ENCODE results near the gene FAM222A.
"Not testable (repeated sequence)": the region's sequence is repeated elsewhere in the genome, so short reads cannot be mapped to it uniquely, and the experiment has no call there.

The FAM222A gene

DNA sequence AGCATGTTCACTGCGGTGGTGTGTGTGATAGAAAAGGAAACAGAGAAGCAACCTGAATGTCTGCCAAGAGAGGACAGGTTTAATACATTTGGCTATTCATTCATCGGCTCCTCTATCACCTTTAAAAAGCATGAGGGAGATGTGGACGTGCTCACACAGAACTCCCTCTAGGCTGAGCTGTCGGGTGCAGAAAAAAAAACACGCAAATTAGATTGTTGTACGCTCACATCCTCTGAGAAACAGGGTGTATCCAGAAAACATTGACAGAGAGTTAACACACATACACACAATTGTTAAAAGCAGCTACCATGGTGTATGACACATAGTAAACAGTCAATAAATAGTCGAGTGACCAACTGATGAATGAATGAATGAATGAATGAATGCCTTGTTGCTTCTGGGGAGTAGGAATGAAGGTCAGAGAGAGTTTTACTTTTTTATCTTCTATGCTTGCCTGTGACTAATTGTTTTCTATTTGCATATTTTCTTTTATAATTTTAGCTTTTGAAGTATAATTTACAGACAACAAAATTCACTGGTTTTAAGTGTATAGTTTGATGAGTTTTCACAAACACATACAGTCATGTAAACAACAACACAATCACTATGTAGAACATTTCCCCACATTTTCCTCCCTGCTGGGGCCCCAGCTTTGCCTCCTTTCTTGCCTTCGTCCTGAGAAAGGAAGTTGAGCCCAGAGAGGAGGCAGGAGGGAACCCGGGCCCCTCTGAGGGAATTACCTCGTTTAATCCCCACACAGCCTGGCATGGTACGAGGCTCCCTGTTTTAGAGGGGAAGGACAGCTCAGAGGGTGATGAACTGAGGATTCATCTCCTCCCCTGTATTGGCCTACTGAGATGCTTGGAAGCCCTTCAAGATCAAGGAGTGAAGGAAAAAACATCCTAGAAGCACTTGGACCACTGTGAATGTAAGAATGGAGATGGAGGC, 19.7 kb upstream of the FAM222A start:
- DNase-seq (ENCODE audit: low read depth, low spot score): no peak

GRCh38 chr12:109694629-109695028, 19.0 kb upstream of the FAM222A start:
- DNase-seq (ENCODE audit: low read depth, low spot score): not testable (repeated sequence)

DNA sequence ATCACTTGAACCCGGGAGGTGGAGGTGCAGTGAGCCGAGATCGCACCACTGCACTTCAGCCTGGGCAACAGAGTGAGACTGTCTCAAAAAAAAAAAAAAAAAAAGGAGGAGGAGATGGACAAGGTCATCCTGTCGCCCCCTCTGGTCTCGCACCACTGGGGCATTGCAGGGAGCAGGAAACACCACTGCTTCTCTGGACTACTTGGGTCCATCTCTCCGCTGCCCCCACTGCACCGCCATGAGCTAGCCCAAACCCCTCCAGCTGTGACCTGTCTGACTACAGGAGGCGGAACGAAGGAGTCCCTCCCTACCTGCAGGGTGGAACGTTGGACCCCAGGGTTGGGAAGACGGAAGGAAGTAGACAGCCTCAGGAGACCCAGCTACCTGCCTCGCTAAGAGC, 18.2 kb upstream of the FAM222A start:
- no peak for DNase-seq (ENCODE audit: low read depth, low spot score)

- DNase-seq (ENCODE audit: low read depth, low spot score): no peak
These were observed 17.6 kb upstream of the FAM222A start for GRCh38 chr12:109695961-109696461.

- DNase-seq (ENCODE audit: low read depth, low spot score): no peak
These were observed 16.9 kb upstream of the FAM222A start for GRCh38 chr12:109696485-109697269.

GRCh38 chr12:109697270-109697553, 16.4 kb upstream of the FAM222A start:
- DNase-seq (ENCODE audit: low read depth, low spot score): no peak

DNA sequence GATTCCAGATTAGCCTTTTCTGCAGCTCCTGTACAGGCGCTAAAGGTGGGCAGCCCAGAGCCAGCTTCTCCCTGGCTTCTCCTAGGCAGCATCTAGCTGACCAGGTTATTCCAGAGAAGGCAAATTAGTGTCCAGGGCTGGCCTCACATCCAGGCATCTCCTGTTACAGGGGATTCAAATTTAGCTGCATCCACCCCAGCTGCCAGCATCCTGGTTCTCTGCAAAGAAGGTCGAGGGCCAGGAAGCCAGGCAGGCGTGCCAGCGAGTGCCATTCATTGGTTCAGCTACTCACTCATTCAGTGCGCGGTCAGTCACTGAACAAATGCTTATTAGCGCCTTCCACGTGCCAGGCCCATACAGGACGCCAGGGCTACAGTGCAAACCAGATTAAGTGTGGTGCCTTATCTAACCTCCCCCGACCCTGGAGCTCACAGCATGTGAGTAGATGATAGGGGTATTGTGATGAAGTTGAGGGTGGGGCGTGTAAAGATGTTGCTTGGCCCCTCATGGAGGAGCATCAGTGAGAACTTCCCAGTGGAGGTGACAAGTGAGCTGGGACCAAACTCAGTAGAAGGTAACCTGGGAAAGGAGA, 15.7 kb upstream of the FAM222A start:
- no peak for DNase-seq (ENCODE audit: low read depth, low spot score)

DNA sequence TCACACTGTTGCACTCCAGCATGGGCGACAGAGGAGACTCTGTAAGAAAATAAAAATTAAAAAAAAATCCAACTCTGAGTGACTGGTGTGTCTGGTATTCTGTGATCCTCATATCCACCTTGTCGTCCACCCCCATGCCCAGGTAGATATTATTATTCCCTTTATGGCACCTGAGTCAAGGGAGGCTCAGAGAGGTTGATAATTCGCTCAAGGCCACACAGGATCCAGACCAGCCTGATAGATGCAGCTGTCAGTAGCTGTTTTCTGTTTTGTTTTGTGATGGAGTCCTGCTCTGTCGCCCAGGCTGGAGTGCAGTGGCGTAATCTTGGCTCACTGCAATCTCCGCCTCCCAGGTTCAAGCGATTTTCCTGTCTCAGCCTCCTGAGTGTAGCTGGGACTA, 14.8 kb upstream of the FAM222A start:
- DNase-seq (ENCODE audit: low read depth, low spot score): no peak

- DNase-seq (ENCODE audit: low read depth, low spot score): no peak
These were observed 12.6 kb upstream of the FAM222A start for GRCh38 chr12:109701064-109701463.

DNA sequence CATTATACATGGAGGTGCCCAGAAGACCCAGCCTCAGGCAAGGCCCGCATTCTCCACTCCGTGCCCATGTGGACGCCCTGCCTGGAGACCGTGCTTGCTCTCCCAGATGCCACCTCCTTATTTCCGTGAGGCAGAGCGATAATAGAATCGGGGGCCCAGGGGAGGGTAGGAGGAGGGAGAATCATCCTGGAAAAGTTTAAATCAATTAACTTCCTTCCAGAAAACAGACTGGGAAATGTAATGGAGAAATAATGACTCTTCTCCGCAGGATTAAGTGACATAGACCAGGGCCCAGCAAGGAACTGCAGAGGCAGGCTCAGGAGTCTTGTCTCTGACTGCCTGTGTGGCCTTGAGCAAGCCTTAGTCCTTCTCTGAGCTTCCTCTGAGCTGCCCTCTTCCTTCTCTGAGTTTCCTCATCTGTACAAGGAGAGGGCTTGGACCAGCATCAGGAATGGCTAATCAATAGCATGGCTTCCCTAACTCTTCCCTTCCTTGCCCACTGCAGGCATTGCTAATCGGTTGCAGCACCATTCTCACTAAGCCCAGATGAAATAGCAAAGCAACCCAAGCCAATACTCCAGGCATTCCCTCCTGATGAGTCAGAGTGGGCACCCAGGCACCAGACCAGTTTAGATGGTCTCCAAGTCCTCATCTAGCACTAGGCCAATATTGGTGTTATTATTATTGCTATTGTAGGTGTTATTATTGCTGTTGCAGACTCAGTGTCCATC, 11.3 kb upstream of the FAM222A start:
- DNase-seq (ENCODE audit: low read depth, low spot score): no peak

- no peak for DNase-seq (ENCODE audit: low read depth, low spot score)
These were observed 9.9 kb upstream of the FAM222A start for GRCh38 chr12:109703684-109704083.

DNA sequence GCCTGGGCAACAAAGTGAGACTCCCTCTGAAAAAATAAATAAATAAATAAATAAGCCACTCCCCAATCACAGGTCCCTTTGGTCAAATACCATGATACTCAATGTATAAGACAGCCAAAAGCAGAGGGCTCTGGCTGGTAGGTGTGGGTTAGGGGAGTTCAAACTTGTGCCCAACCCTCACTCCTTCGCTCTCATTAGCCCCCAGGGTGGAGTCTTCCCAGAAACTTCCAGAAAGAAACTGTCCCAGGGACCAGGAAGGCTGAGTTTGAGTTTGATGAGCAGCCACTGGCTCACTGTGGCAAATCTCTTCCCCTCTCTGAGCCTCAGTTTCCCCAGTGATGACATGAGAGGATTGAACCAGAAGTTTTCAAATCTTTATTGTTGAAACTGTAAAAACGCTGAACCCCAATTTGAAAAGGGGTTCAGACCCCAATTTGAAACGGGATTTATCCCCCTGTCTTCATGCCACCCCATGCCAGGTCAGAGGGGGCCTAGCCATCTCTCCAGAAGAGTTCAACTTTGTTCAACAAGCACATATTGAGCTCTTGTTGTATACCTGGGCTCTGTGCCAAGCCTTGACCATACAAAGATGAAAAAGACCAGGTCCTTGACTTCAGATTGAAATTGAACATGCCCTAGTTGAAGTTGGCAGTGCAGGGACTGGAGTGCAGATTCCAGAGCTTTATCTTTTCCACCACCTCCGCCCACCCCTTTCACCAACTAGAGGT, 9.1 kb upstream of the FAM222A start:
- no peak for DNase-seq (ENCODE audit: low read depth, low spot score)

- DNase-seq (ENCODE audit: low read depth, low spot score): no peak
These were observed 8.3 kb upstream of the FAM222A start for GRCh38 chr12:109705291-109705690.

GRCh38 chr12:109706398-109706746, 7.3 kb upstream of the FAM222A start:
- no peak for DNase-seq (ENCODE audit: low read depth, low spot score)

GRCh38 chr12:109706747-109707469, 6.7 kb upstream of the FAM222A start:
- DNase-seq (ENCODE audit: low read depth, low spot score): no peak

GRCh38 chr12:109707470-109707821, 6.2 kb upstream of the FAM222A start:
- DNase-seq (ENCODE audit: low read depth, low spot score): no peak

DNA sequence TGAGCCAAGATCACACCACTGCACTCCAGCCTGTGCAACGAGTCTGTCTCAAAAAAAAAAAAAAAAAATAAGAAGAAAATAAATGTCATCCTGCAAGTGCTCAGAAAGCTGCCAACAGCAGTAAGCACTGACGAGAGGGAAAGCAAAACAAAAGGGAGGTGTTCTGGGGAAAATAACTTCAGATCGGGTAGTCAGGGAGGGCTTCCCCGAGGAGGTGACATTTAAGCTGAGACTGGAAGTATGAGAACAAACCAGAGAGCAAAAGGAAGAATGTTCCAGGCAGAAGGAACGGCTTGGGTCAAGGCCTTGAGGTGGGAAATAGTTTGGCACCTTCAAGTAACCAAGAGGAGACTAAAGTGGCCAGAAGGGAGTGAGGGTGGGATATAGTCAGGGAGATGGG, 4.7 kb upstream of the FAM222A start:
- DNase-seq (ENCODE audit: low read depth, low spot score): no peak

- no peak for DNase-seq (ENCODE audit: low read depth, low spot score)
These were observed 4.1 kb upstream of the FAM222A start for GRCh38 chr12:109709401-109709991.

GRCh38 chr12:109710205-109710746, 3.3 kb upstream of the FAM222A start:
- no peak for DNase-seq (ENCODE audit: low read depth, low spot score)

Measured in iPS DF 19.7 (cell line).